Fibroblast of the aortic adventitia (primary cell): ENCODE measurements around the gene ADAMTS2. TPM values are rescaled to one million over a fixed set of nuclear protein-coding genes. Genes with fewer than 3 reads are reported as not detected.

Source experiments
- DNase-seq: peaks from one replicate; pipeline ENCODE4 v3.0.0-alpha.2; 2010; ENCODE audit warnings: low read depth
- H3K4me3 ChIP-seq: 2 replicates; pipeline ENCODE4 v1.5.1; 2011; ENCODE audit warnings: low read depth, mild to moderate bottlenecking, control low read depth, low read length, moderate library complexity
- CTCF ChIP-seq: IDR thresholded peaks from 2 replicates; pipeline ENCODE4 v1.5.1; 2011; ENCODE audit warnings: mild to moderate bottlenecking, low read length, control low read depth, inconsistent platforms; ENCODE audit not compliant: insufficient read depth
- total RNA-seq: library from RNA; depleted of rRNA; stranded (reverse); fragments of >200 nt; gene quantifications from 2 replicates; pipeline ENCODE4 v1.2.3, GENCODE V29; 2012; ENCODE audit warnings: low replicate concordance

The ADAMTS2 gene
- total RNA-seq, 1 donor = 25.8 TPM

GRCh38 chr5:179206366-179206765 is 138.9 kb downstream of the ADAMTS2 start:
- TF ChIP-seq CTCF = no peak
- DNase-seq = no peak
- no peak overlapping the region for H3K4me3 ChIP-seq

- TF ChIP-seq CTCF = no peak
- DNase-seq = no peak
These were observed 140.0 kb downstream of the ADAMTS2 start for GRCh38 chr5:179205277-179205676.

GRCh38 chr5:179204572-179204971 is 140.7 kb downstream of the ADAMTS2 start:
- TF ChIP-seq CTCF = no peak
- no peak for DNase-seq
- no peak overlapping the region for H3K4me3 ChIP-seq

More at GRCh38 chr5:179205277-179205676, 140.0 kb downstream of the ADAMTS2 start:
- no peak overlapping the region for H3K4me3 ChIP-seq

- DNase-seq = no peak
- H3K4me3 ChIP-seq = no peak overlapping the region
- TF ChIP-seq CTCF = no peak
These were observed 142.0 kb downstream of the ADAMTS2 start for GRCh38 chr5:179203248-179203647.

- DNase-seq = no peak
- no peak overlapping the region for H3K4me3 ChIP-seq
- TF ChIP-seq CTCF = no peak
These were observed 143.3 kb downstream of the ADAMTS2 start for GRCh38 chr5:179201986-179202385.

GRCh38 chr5:179199246-179199645 is 146.0 kb downstream of the ADAMTS2 start:
- no peak for TF ChIP-seq CTCF
- no peak for DNase-seq

GRCh38 chr5:179198825-179199224 is 146.4 kb downstream of the ADAMTS2 start:
- no peak for DNase-seq
- no peak for TF ChIP-seq CTCF

More at GRCh38 chr5:179199246-179199645, 146.0 kb downstream of the ADAMTS2 start:
- H3K4me3 ChIP-seq = no peak overlapping the region

More at GRCh38 chr5:179198825-179199224, 146.4 kb downstream of the ADAMTS2 start:
- no peak overlapping the region for H3K4me3 ChIP-seq
